ENCODE data around the gene ANKS1B. TPM values are rescaled to one million over a fixed set of nuclear protein-coding genes. Genes with fewer than 3 reads are reported as not detected.

Gene ANKS1B
- total RNA-seq, 1 experiment from 2014 or later: 18.8 TPM

GRCh38 chr12:99704458-99704857 is 280.3 kb downstream of the ANKS1B start:
- DNase-seq (ENCODE audit: unreplicated experiment): no peak
- no TSS peak for BruUV-seq (replicated peaks)
- Mint-ChIP-seq H3K4me1 (ENCODE audit: insufficient read depth, unreplicated experiment) (peaks cover 6% of the 10 kb centered on the region), H3K9me3 (ENCODE audit: unreplicated experiment) (no peaks in the 10 kb centered on the region), H3K27me3 (ENCODE audit: insufficient read depth, unreplicated experiment) (no peaks in the 10 kb centered on the region), H3K27ac (ENCODE audit: low read depth, unreplicated experiment) (no peak overlapping the region), H3K36me3 (ENCODE audit: insufficient read depth, unreplicated experiment) (no peaks in the 10 kb centered on the region), H3K4me3 (ENCODE audit: unreplicated experiment) (no peak overlapping the region)
- ChIA-PET CTCF (interaction anchor here (0.7 to 0.9 kb wide), 2 partner anchors 313 to 952 kb away, joined by 3 read pairs; no protein-coding TSS in a partner anchor), POLR2A (no interaction called here)
- no peak for TF ChIP-seq CTCF (IDR thresholded peaks at IDR 0.05; ENCODE audit: unreplicated experiment)
- intact Hi-C loops (cut with micrococcal nuclease): no loop called here

GRCh38 chr12:99704036-99704435 is 280.7 kb downstream of the ANKS1B start:
- no peaks in the 10 kb centered on the region for H3K36me3 Mint-ChIP-seq (ENCODE audit: insufficient read depth, unreplicated experiment)
- H3K9me3 Mint-ChIP-seq (ENCODE audit: unreplicated experiment): no peaks in the 10 kb centered on the region
- H3K27ac Mint-ChIP-seq (ENCODE audit: low read depth, unreplicated experiment): no peak overlapping the region
- H3K4me3 Mint-ChIP-seq (ENCODE audit: unreplicated experiment): no peak overlapping the region
- ChIA-PET POLR2A (no interaction called here), CTCF (no interaction called here)
- no peak for TF ChIP-seq CTCF (IDR thresholded peaks at IDR 0.05; ENCODE audit: unreplicated experiment)
- BruUV-seq (replicated peaks): no TSS peak
- peaks cover 1% of the 10 kb centered on the region for H3K4me1 Mint-ChIP-seq (ENCODE audit: insufficient read depth, unreplicated experiment)
- intact Hi-C loops (cut with micrococcal nuclease): no loop called here
- no peaks in the 10 kb centered on the region for H3K27me3 Mint-ChIP-seq (ENCODE audit: insufficient read depth, unreplicated experiment)
- no peak for DNase-seq (ENCODE audit: unreplicated experiment)

- CTCF ChIA-PET: interaction anchor here (0.6 kb wide), 1 partner anchor 22 kb away, joined by 3 read pairs; no protein-coding TSS in a partner anchor
- Mint-ChIP-seq H3K9me3 (ENCODE audit: unreplicated experiment) (no peaks in the 10 kb centered on the region), H3K4me3 (ENCODE audit: unreplicated experiment) (no peak overlapping the region), H3K27ac (ENCODE audit: low read depth, unreplicated experiment) (no peak overlapping the region), H3K36me3 (ENCODE audit: insufficient read depth, unreplicated experiment) (no peaks in the 10 kb centered on the region), H3K4me1 (ENCODE audit: insufficient read depth, unreplicated experiment) (no peaks in the 10 kb centered on the region), H3K27me3 (ENCODE audit: insufficient read depth, unreplicated experiment) (no peaks in the 10 kb centered on the region)
- no TSS peak for BruUV-seq (replicated peaks)
- intact Hi-C loops (cut with micrococcal nuclease): no loop called here
- POLR2A ChIA-PET: no interaction called here
- no peak for DNase-seq (ENCODE audit: unreplicated experiment)
- no peak for TF ChIP-seq CTCF (IDR thresholded peaks at IDR 0.05; ENCODE audit: unreplicated experiment)
These were observed 284.7 kb downstream of the ANKS1B start for GRCh38 chr12:99700032-99700431.

GRCh38 chr12:99695050-99695449 is 289.7 kb downstream of the ANKS1B start:
- peaks cover 17% of the 10 kb centered on the region for H3K36me3 Mint-ChIP-seq (ENCODE audit: insufficient read depth, unreplicated experiment)
- TF ChIP-seq CTCF (IDR thresholded peaks at IDR 0.05; ENCODE audit: unreplicated experiment): no peak
- BruUV-seq (replicated peaks): no TSS peak
- CTCF ChIA-PET: no interaction called here
- intact Hi-C loops (cut with micrococcal nuclease): no loop called here
- POLR2A ChIA-PET: interaction anchor here (0.6 kb wide), 1 partner anchor 741 kb away, joined by 3 read pairs; no protein-coding TSS in a partner anchor
- no peaks in the 10 kb centered on the region for H3K27me3 Mint-ChIP-seq (ENCODE audit: insufficient read depth, unreplicated experiment)
- H3K9me3 Mint-ChIP-seq (ENCODE audit: unreplicated experiment): no peaks in the 10 kb centered on the region
- H3K4me1 Mint-ChIP-seq (ENCODE audit: insufficient read depth, unreplicated experiment): no peaks in the 10 kb centered on the region
- DNase-seq (ENCODE audit: unreplicated experiment): no peak
- H3K27ac Mint-ChIP-seq (ENCODE audit: low read depth, unreplicated experiment): no peak overlapping the region
- no peak overlapping the region for H3K4me3 Mint-ChIP-seq (ENCODE audit: unreplicated experiment)

Data from MCF 10A (cell line).